DOHH2 (cell line): Measurements from ENCODE around the gene TLR5.

ENCODE experiments used
- EZH2phosphoT487 ChIP-seq: fragments of 200-600 bp; sonication (generic); IDR thresholded peaks from 2 replicates; pipeline ENCODE4 v1.6.1; 2017; ENCODE audit warnings: borderline replicate concordance, mild to moderate bottlenecking, antibody characterized with exemption, low read length, moderate library complexity, mixed read lengths
- TF ChIP-seq, protein P1 (sequence below): fragments of 200-600 bp; sonication (generic); IDR thresholded peaks from one replicate; pipeline ENCODE4 v1.5.1; 2014; ENCODE audit warnings: antibody characterized with exemption, mild to moderate bottlenecking, low read depth, low read length; ENCODE audit not compliant: poor library complexity, severe bottlenecking

DNA sequence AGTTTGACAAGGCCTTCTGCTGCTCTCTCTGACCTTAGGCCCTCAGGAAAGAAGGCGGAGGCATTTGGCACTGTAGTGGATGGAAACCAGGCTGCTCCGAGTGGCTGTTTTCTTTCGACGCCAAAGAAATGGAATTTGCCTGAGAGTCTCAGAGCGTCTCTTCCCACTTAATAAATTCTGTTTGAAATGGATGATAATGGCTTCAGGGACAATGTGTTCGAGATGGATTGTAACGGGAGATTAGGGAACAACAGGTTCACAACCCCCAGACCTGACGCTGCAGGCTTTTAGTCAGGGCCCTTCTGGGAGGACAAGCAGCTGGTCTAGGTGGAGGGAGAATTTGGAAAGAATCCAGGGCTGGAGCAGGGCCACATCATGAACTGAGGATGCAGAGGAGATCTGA is 58.6 kb downstream of the TLR5 start:
- TF ChIP-seq, protein P1, sequence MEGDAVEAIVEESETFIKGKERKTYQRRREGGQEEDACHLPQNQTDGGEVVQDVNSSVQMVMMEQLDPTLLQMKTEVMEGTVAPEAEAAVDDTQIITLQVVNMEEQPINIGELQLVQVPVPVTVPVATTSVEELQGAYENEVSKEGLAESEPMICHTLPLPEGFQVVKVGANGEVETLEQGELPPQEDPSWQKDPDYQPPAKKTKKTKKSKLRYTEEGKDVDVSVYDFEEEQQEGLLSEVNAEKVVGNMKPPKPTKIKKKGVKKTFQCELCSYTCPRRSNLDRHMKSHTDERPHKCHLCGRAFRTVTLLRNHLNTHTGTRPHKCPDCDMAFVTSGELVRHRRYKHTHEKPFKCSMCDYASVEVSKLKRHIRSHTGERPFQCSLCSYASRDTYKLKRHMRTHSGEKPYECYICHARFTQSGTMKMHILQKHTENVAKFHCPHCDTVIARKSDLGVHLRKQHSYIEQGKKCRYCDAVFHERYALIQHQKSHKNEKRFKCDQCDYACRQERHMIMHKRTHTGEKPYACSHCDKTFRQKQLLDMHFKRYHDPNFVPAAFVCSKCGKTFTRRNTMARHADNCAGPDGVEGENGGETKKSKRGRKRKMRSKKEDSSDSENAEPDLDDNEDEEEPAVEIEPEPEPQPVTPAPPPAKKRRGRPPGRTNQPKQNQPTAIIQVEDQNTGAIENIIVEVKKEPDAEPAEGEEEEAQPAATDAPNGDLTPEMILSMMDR = no peak
- no peak for TF ChIP-seq EZH2phosphoT487
